Measurements from ENCODE around the gene GNAI2.
"Not testable (repeated sequence)": the region's sequence is repeated elsewhere in the genome, so short reads cannot be mapped to it uniquely, and the experiment has no call there.

The GNAI2 gene

DNA sequence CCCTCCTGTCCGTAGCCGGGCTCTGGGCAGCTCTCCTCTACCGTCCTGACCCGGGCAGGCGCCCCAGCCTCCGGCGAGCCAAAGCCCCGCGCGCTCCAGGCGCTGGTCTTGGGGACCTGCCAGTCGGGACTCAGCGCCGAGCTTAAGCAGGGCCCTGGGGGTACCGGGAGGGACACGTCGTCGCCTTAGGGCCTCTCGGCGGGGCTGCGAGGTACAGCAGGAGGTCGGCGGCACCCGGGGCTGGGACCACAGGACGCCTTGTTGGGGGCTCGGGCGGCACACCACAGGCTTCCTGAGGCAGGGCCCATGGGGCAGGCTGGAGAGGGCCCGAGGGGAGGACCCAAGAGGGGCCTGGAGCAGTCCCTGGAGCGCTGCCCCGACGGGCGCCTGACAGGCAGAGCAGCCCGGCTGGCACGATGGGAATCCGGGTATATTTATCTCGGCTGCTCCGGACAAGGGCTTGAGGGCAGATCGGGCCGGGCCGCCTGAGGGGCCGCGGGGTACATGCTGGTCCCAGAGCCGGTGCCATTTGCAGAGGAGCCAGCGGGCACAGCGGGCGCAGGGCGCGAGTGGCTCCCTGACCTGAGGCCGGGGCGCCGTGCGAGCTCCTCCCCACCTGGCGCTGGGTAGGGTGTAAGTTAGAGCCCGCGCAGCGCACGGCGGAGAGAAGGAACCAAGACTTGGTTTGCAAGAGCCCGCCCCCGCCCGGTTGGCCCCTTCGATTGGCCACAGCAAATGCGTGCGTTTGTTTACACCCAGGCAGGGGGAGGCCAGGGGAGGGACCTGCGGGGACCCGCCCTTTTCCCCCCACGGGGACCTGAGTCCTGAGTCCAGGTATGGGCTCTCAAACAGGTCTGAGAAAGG, 30.4 kb upstream of the GNAI2 start:
- FAIRE-seq, result no peak

DNA sequence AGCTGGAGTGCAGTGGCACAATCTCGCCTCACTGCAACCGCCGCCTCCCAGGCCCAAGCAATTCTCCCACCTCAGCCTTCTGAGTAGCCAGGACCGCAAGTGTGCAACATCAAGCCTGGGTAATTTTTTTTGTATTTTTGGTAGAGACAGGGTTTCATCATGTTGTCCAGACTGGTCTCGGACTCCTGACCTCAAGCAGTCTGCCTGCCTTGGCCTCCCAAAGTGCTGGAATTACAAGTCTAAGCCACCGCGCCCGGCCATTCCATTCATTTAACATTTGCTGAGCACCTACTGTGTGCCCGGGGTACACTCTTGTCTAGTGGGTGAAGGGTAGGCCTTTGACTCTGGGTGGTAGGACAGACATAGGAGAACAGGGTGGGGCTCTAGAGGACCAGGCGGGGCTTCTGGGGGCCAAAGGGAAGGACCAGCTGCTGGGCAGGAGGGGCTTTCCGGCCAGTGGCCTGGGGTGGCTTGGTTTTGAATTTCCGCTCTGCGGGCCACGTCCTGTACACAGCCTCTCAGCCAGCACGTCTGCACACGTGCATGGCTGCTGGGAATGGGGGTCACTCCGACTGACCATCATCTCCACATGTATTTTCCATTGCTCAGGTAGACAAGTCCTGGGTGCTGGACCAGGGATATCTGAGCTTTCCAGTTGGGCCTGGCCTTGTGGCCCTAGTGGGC, 28.5 kb upstream of the GNAI2 start:
- no peak for FAIRE-seq

DNA sequence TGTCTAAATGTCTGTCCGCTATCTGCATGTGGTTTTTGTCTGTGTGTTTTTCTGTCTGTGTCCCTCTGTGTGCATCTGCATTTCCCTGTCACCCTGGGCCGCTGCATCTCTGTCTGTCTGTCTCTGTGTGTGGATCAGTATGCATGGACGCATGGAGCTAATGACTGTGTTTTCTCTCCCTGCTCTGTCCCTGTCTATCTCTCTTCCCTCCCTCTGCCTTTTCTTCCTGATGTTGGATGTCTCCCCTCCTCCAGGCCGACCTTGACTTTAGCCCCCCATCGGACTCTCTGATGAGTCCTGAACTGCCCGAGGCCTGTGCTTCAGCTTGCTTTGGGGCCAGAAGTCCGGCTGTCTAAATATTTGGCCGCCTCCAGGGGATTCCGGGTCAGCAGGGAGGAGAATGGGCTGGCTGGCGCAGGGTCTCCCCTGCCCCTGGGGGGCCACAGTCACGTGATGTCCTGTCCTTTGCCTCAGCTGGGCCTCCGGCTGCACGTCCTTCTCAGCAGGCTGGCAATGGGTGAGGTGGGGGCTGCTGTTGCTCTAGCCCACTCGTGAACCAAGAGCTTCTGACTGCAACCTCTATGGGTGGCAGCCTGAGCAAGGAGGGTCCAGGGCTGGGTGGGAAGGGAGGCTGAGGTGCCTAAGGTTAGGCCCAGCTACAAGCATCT, 27.2 kb upstream of the GNAI2 start:
- FAIRE-seq, result no peak

DNA sequence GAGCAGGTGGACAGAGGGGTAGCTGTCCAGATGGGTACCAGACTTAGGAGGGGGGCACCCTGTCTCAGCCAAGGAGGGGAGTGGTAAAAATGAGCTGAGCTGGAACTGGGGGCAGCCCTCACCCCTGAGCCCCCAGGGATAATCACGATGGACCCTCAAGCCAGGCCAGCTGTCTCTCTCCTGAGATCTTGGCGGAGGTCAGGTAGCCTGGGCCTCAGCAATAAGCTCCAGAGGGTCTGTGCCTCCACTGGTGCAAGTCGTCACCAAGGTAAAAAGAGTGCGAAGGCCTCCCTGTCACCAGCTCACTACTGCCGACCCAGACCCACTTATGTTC, 25.9 kb upstream of the GNAI2 start:
- FAIRE-seq, result no peak

DNA sequence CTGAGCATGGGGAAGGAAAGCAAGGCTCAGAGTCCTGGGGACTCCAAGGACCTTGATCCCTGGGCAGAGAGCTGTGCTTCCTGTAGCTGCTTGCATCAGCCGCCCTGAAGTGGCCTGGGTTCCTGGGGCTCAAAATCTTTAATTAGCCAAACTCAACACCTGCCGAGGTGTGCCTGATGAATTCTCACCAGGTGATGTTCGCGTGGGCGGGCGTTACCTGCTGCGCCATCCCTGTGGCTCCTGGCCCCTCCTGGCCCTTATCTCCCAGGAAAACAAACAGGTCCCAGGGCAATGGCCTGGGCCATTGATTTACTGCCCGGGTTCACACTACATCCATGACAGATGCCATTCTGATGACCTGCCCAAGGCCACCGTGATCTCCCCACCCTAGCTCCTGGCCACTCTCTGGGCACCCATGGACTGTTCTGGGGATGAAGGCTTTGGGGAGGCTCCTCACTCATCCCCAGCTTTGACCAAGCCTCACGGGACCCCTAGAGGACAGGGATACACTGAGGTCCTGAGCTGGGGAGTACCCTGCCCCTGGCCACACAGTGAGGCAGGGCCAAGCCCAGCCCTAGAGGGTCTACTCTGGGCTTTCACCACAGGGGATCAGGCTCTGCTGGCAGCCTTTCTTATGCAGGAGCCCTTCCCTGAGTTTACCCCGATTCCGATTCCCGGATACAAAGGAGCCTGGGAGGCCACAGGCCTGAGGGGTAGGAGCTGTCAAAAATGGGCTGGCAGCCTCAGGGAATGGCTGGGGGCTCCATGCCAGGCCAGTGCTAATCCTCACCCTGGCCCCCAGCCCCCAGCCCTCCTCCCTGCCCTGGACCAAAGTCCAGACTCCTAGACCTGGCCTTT, 25.3 kb upstream of the GNAI2 start:
- no peak for FAIRE-seq

DNA sequence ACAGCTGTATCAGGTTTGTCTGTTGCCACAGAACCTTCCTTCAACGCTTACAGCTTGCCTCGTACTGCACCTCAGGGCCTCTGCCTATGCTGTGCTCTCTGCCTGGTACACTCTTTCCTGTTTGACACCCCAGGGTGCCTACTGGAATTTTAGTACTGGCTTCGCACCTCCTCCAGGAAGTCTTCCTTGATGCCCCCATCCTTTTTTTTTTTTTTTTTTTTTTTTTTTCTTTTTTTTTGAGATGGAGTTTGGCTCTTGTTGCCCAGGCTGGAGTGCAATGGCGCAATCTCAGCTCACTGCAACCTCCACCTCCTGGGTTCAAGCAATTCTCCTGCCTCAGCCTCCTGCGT, 24.7 kb upstream of the GNAI2 start:
- not testable (repeated sequence) for FAIRE-seq

DNA sequence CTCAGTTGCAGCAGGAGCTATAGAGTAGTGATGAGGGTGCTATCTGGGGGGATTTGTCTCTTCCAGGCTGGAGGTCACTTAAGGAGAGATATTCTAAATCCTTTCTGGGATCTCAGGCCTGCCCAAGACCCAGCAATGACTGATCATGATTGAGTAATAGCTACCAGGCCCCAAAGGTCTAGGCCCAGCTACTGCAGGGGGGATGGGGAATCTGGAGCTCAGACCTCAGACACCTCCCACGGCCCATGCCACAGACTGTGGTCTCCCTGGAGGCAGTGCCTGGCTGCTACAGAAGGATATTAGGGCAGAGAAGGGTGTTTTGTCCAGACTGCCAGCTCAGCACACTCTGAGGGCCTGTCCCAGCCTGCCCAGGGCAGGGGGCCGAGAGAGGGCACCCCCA, 24.1 kb upstream of the GNAI2 start:
- FAIRE-seq, result no peak

DNA sequence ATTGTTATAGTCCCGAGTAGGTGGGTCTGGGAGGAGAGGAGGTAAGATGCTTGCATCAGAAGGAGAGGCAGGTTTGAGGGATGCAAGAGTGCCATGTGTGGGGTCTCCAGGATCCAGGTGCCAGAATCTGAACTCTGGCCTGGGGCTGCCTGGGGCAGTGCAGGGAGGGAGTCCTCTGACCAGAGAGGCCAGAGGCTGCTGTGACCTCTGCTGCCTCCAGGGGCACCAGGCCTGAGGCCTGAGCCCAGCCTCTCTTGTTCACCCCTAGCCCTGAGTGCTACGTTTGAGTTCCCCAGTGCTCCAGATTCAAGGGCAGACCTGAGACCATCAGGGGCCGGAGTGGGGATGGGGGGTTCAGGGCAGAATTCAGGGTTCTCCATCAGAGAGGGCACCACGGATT, 23.5 kb upstream of the GNAI2 start:
- no peak for FAIRE-seq

DNA sequence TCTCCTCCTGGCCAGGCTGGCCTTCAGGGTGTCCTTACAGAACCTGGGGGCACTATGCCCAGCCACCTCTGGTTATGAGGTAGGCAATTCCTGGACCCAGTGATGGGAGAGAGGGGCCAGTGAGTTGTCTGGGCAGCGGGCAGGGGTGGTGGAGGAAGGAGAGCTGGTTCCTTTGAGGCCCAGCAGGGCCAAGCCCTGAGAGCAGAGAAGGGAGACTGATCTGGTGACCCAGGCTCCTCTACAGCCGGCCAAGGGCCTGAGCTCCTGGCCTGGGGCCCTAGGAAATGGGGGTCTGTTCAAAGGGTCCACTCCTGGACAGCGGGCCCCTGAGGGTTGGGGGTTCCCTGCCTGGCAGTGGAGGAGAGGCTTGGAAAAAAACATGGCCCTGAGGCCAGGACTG, 23.0 kb upstream of the GNAI2 start:
- FAIRE-seq, result no peak

DNA sequence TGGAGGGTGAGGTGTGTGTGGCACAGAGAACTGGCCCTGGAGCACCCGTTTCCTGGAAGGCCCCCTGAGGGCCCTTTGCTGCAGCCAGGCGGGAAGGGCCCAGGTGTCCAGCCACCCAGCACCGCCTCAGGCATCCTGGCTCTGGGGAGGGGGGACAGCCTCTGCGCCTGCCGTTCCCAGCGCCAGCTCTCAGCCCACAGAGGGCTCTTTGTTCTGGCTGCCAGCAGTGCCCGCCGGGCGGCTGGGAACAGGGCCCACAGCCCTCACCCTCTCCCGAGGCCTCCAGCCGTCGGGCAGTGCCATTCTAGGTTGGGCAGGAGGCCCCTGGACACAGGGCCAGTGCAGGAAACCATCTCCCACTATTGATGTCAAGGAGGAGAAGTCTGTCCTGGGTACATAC, 22.6 kb upstream of the GNAI2 start:
- FAIRE-seq, result no peak

DNA sequence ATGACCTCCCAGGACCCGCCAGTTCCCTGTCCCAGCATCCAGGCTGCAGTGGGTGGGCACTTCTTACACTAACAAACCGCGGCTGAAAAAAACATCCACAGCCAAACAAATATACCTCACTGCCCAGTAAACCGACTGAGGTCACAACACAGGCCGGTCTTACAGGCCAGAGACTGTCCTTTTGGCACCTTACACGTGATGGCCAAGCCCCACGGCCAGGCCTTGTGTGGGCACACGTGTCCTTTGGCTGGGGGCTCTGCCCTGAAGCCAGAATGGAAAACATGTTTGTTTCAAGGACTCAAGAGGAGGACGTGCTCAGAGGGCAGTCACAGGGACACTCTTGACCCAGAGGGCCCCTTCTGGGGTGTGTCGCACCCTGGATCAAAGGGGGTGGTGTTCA, 21.2 kb upstream of the GNAI2 start:
- no peak for FAIRE-seq

DNA sequence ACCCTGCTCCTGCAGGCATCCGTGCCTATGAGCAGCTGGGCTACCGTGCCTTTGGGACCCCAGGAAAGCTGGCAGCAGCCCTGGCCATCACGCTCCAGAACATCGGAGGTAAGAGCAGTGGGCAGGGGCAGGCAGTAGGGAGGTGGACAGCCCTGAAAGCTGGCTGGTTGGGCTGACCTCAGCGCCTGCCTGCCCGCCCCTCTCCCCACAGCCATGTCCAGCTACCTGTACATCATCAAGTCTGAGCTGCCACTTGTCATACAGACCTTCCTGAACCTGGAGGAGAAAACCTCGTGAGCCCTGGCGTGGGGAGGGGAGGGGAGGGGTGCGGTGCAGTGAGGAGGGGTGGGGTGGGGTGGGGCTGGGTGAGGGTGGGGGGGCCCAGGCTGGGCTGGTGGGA, 20.5 kb upstream of the GNAI2 start:
- FAIRE-seq, result no peak

DNA sequence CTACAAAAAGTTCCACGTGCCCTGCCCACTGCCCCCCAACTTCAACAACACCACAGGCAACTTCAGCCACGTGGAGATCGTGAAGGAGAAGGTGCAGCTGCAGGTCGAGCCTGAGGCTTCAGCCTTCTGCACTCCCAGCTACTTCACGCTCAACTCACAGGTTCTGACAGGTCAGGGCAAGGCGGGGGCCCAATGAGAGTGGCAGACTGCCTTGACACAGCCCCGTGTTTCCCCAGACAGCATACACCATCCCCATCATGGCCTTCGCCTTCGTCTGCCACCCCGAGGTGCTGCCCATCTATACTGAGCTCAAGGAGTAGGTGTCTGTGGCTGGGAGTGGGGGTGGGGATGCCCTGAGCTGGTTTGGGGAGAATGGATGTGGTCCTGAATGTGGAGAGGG, 18.3 kb upstream of the GNAI2 start:
- FAIRE-seq, result no peak

DNA sequence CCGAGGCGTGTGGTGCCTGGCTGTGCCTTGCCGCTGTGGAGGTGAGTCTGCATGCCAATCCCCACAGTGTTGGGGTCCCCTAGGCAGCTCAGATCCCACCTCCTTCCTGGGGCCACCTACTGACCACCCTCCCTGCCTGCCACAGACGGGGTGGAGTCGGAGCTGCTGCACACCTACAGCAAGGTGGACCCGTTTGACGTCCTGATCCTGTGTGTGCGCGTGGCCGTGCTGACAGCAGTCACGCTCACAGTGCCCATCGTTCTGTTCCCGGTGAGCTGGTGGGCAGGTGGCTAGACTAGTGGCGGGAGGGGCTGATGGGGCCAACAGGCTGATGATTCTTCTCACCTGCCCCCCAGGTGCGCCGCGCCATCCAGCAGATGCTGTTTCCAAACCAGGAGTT, 17.6 kb upstream of the GNAI2 start:
- no peak for FAIRE-seq

DNA sequence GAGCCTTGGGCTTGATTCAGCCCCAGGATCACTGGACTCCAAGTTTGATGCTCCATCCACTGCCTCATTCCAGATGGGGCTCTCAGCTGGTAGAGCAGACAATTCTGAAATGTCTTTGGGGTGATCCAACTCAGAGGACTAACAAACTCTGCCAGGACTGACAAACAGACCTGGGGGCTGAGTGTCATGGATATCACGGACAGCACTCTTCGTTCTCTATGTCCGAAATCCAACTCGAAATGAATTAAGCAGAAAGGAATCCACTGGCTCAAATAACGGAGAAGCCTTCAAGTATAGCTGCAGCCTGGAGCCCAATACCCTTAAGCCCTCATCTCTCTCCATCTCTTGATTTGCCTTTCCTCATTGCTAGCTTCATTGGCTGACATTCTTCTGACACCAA, 16.7 kb upstream of the GNAI2 start:
- no peak for FAIRE-seq

DNA sequence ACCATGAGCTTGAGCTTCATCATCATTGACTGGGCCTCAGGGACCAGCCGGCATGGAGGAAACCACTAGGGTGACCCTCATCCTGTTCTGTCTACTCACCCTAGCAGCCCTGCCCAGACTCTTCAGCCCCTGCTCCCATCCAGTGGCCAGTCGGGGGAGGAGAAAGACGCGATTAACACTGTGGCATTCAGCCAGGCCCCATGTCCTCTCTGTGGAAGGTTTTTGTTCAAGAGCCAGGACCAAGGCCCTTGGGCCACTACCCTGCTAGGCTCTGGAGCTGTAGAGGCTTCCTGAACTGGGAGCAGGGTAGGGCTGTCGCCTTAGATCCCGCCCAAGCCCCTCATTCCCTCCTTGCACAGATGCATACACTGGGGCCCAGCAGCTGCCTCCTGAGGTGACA, 15.9 kb upstream of the GNAI2 start:
- no peak for FAIRE-seq

DNA sequence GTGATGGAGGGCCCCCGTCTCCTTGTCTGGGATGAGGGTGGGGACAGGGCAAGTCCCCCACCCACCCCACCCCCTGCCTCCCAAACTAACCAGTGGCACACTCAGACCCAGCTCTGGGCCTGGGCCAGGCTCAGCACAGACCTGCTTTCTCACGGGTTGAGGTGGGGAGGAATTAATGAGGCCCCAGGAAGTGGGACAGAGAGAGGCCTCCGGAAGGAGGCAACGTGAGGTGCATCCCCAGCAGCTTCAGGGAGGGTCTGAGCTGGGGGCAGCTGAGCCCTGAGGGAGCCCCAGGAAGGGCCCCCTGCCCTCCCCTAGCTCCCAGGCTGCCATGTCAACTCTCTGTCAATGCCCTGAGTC, 15.0 kb upstream of the GNAI2 start:
- FAIRE-seq, result no peak

DNA sequence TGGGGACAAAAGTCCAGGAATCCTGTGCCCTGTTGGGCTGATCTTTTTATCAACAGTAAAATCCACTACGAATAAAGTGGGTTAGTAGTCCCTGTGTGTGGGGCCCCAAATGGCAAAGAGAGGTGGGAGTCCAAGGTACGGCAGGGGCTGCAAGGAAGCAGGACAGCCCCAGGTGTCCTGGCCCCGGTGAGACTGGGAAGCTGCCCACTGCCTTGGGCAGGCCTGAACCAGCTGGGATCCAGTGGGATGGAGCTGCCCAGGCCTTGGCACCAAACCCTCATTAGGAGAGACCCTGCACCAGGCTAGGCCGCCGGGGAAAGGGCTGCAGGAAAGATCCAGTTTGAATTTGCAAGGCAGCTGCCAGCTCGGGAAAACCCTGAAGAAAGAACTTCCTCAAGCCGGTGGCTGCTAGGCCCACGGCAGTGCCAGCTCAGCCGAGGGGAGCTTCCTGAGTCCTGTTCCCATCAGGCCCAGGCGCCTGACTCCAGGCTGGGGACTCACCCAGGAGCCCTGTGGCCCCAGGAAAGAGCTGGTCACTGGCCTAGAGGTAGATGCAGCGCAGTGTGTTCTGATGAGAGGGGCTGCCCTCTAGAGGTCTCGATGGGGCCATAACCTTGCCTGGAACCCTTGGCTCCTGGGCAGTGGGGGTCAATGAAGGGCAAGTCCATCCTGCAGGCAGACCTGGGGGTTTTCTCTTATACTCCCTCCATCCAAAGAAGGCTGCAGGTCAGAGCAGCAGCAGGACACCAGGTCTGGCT, 14.4 kb upstream of the GNAI2 start:
- no peak for FAIRE-seq

DNA sequence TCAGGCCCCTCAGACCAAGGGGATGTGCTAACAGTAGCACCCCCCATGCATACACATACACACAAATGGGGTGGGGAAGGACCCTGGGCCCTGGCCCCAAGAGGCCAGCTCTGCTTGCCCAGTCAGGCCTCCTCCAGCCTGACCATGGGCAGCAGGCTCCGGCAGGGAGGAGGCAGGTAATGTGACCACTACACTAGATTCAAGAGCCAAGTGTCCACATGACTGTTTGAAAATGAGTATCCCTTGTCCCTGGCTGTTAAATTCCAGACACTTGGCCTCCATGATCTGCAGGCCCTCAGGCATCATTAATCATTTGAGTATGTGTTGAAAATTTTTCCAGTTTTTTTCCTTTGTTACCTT, 13.9 kb upstream of the GNAI2 start:
- no peak for FAIRE-seq

DNA sequence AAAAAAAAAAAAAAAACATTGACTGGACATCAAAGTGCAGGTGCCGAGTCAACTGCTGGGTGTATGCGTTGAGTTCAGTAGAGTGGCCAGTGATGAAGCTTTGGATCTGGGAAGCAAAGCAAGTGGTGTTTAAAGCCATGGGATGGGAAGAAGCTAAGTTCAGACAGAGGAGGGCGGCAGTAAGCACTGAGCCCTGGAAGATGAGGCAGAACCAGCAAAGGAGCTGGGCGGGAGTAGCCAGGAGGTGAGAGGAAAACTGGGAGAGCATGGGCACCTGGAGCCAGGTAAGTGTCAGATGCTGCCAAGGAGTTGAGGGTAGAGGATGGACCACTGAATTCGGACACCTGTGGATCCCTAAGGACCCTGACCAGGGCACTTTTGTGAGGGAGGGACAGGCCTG, 11.4 kb upstream of the GNAI2 start:
- no peak for FAIRE-seq

DNA sequence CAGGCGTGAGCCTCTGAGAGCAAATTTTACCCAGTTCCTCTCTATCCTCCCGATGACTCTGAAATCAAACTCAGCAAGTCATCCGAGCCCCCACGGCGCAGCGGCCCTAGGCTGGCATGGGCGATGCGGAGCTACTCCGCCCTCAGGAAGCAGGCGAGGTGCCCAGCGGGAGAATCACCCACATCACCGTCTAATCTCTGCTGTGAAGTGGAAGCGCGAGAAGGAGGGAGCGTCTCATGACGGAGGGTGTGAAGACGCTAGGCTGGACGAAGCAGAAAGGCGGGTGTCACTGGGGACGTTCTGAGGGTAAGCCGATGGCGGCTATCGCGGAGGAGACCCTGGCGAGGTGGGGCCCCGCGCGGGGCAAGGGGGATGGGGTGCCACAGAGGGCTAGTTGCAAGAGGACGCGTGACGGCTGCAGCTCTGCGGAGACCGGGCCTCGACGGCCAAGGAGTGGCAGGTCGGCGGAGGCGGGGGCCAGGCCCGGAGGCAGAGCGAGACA, 9.1 kb upstream of the GNAI2 start:
- FAIRE-seq, result no peak

DNA sequence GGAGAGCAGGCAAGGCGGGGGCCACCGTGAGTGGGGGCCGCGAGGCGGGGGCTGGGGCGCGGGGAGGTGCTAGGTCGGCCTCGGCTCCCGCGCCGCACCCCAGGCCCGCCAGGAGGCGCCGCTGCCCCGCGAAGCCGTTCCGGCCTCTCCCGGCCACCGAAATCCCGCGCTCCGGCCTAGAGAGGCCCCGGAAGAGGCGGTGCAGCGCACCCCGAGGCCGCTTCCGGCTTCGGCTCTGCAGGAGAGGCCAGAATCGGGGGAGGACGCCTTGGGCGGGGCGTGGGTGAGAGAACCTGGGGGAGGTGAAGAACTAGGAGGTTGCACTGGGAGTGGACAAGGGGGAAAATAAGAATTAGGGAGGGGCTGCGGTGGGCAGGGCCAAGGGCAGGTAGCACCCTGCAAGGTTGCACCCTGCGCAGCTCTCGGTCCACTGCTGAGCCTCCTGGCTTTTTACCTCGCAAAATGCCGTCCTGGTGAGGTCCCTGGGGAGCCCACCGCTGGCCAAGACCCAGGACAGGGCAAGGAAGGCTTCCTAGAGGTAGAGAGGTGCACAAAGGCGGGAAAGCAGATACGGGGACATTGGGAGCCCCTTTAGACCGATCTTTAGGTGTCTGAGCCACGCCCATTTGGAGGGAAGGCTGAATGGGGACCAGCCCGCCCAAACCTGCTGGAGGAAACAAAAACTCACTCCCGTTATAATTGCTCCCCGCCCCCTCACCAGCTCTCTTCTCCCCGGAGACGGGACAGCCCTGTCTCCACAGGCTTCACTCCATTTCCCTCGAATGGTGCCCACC, 8.4 kb upstream of the GNAI2 start:
- FAIRE-seq, result no peak

Data from endometrium (tissue), 2 donors.